Inferior parietal cortex (tissue), 1 donor: ENCODE results near the gene TRPT1.

Experiments
- DNase-seq: peaks from one replicate; pipeline ENCODE4 v3.0.0-alpha.2; 2016; ENCODE audit errors: extremely low spot score

Gene TRPT1

DNA sequence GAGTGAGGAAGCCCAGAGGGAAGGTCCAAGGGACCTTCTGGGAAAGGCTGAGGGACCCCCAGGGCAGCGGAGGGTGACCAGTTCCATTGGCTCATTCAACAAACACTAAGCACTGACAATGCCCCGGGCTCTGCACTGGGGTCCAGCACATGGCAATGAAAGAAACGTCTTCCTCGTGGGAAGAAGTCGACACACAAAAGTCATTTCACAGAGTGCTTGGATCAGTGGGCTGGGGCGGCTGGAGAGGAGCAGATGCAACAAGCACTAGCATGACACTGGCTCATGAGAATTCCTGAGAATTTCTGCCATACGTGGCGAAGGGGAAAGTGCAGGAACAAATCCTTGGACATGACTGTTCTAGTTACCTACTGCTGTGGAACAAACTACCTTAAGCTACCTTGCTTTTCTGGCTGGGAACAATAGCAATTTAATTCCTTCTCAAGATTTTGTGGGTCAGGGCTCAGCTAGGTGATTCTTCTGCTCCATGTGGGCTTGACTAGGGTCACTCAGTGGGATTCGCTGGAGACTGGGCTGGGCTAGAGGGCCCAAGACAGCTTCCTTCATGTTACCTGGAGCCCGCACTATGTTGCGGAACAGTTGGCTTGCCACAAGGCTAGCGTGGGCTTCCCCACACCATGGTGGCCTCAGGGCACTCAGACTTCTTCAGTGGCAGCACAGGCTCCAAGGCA is 46.9 kb downstream of the TRPT1 start:
- no peak for DNase-seq

DNA sequence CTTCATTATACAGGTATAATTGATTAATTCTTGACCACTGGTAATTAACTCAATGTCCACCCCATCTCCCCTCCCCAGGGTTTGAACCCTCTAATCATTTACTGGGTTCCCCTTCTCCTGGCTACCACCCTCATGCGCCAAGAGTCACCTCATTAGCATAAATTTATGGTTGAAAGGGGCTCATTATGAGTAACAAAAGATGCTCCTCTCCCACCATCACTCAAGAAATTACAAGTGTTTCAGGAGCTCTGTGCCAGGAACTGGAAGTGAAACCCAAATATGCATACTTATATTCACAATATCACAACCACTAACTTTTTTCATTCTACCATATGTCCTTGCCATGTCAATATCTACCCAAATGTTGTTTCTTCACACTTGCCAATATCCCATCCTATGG is 47.8 kb downstream of the TRPT1 start:
- DNase-seq: no peak

- DNase-seq: no peak
Observed at GRCh38 chr11:64176751-64177150, 49.2 kb downstream of the TRPT1 start.
